Activated CD4-positive, CD25-positive, alpha-beta regulatory T cell treated with anti-CD3 and anti-CD28 coated beads, Interleukin-2, amount 50 U/mL, for 16 hours (primary cell): ENCODE results near the gene ARID1B.

Experiments used
- DNase-seq: peaks from one replicate; pipeline ENCODE4 v3.0.0-alpha.2; 2020; ENCODE audit warnings: low read depth, low spot score

Gene ARID1B

GRCh38 chr6:156904176-156904967 is 127.2 kb downstream of the ARID1B start:
- no peak for DNase-seq

GRCh38 chr6:156905801-156906200 is 128.6 kb downstream of the ARID1B start:
- DNase-seq, result no peak

GRCh38 chr6:156906451-156906850 is 129.3 kb downstream of the ARID1B start:
- DNase-seq, result no peak

GRCh38 chr6:156909212-156910010 is 132.2 kb downstream of the ARID1B start:
- no peak for DNase-seq

- no peak for DNase-seq
Observed at GRCh38 chr6:156910011-156910334, 132.8 kb downstream of the ARID1B start.

GRCh38 chr6:156910938-156911337 is 133.8 kb downstream of the ARID1B start:
- no peak for DNase-seq

- DNase-seq, result no peak
Observed at GRCh38 chr6:156911581-156911980, 134.4 kb downstream of the ARID1B start.

GRCh38 chr6:156912431-156912830 is 135.3 kb downstream of the ARID1B start:
- no peak for DNase-seq

GRCh38 chr6:156914181-156914580 is 137.0 kb downstream of the ARID1B start:
- DNase-seq, result no peak

GRCh38 chr6:156916130-156916801 is 139.1 kb downstream of the ARID1B start:
- no peak for DNase-seq

- no peak for DNase-seq
Observed at GRCh38 chr6:156917213-156917612, 140.0 kb downstream of the ARID1B start.

GRCh38 chr6:156918647-156919046 is 141.5 kb downstream of the ARID1B start:
- DNase-seq, result no peak

- DNase-seq, result no peak
Observed at GRCh38 chr6:156919370-156919769, 142.2 kb downstream of the ARID1B start.

- DNase-seq, result no peak
Observed at GRCh38 chr6:156919814-156920369, 142.7 kb downstream of the ARID1B start.

GRCh38 chr6:156924246-156924645 is 147.1 kb downstream of the ARID1B start:
- DNase-seq, result no peak

- no peak for DNase-seq
Observed at GRCh38 chr6:156925026-156925425, 147.8 kb downstream of the ARID1B start.

GRCh38 chr6:156925718-156926607 is 148.8 kb downstream of the ARID1B start:
- DNase-seq, result no peak

GRCh38 chr6:156928126-156928525 is 150.9 kb downstream of the ARID1B start:
- DNase-seq, result no peak

GRCh38 chr6:156928972-156929371 is 151.8 kb downstream of the ARID1B start:
- no peak for DNase-seq

GRCh38 chr6:156931283-156931682 is 154.1 kb downstream of the ARID1B start:
- DNase-seq, result no peak
